Prostate gland (tissue), 2 donors: ENCODE data around the gene MBP.

Experiments
- CTCF ChIP-seq, 4 experiments: fragments of 200-600 bp in 2 of 4; fragments of 450-650 bp in 2 of 4; sonication (generic) in 2 of 4; IDR thresholded peaks; 1 replicate in 3 of 4; 2 replicates in 1 of 4; pipeline ENCODE4 v1.5.1; 2016 to 2019; ENCODE audit warnings: antibody characterized with exemption in 4 of 4, mild to moderate bottlenecking in 2 of 4, moderate library complexity in 2 of 4
- POLR2A ChIP-seq: fragments of 450-650 bp; IDR thresholded peaks from one replicate; pipeline ENCODE4 v1.6.1; 2016; ENCODE audit warnings: antibody characterized with exemption, mild to moderate bottlenecking

- TF ChIP-seq POLR2A (no peak), CTCF (IDR thresholded peaks at IDR 0.05) (no peak)
Observed at GRCh38 chr18:77047803-77048419, 84.7 kb downstream of the MBP start.
